Ishikawa (cell line): ENCODE data around the gene ATP2B1.

ENCODE experiments used
- CEBPB ChIP-seq: IDR thresholded peaks from 2 replicates; pipeline ENCODE4 v1.6.1; 2012
- CREB1 ChIP-seq: IDR thresholded peaks from 2 replicates; pipeline ENCODE4 v1.6.1; 2012; ENCODE audit warnings: low read depth
- EGR1 ChIP-seq: IDR thresholded peaks from 2 replicates; pipeline ENCODE4 v1.6.1; 2012
- EP300 ChIP-seq: IDR thresholded peaks from 2 replicates; pipeline ENCODE4 v1.6.1; 2012; ENCODE audit warnings: borderline replicate concordance
- FOXM1 ChIP-seq: IDR thresholded peaks from 2 replicates; pipeline ENCODE4 v1.6.1; 2012; ENCODE audit warnings: low read depth, borderline replicate concordance
- MAX ChIP-seq: IDR thresholded peaks from 2 replicates; pipeline ENCODE4 v1.6.1; 2012
- NFIC ChIP-seq: IDR thresholded peaks from 2 replicates; pipeline ENCODE4 v1.6.1; 2012
- RAD21 ChIP-seq: IDR thresholded peaks from 2 replicates; pipeline ENCODE4 v1.6.1; 2012; ENCODE audit warnings: low read depth
- TAF1 ChIP-seq: IDR thresholded peaks from 2 replicates; pipeline ENCODE4 v1.6.1; 2012; ENCODE audit warnings: low read depth, mild to moderate bottlenecking
- TCF12 ChIP-seq: IDR thresholded peaks from 2 replicates; pipeline ENCODE4 v1.6.1; 2012; ENCODE audit warnings: low read depth
- TEAD4 ChIP-seq: IDR thresholded peaks from 2 replicates; pipeline ENCODE4 v1.6.1; 2012
- YY1 ChIP-seq: IDR thresholded peaks from 2 replicates; pipeline ENCODE4 v1.6.1; 2012; ENCODE audit warnings: low read depth
- ZBTB7A ChIP-seq: IDR thresholded peaks from 2 replicates; pipeline ENCODE4 v1.6.1; 2012; ENCODE audit warnings: low read depth
- TF ChIP-seq, protein P1 (sequence below): IDR thresholded peaks from 2 replicates; pipeline ENCODE4 v1.6.1; 2012; ENCODE audit warnings: low read depth, mild to moderate bottlenecking
- TF ChIP-seq, protein P2 (sequence below): IDR thresholded peaks from 2 replicates; pipeline ENCODE4 v1.6.1; 2012

The ATP2B1 gene

GRCh38 chr12:89674326-89674942 is 34.2 kb downstream of the ATP2B1 start:
- TF ChIP-seq NFIC: peak; percentile 33
- TF ChIP-seq, protein P1, sequence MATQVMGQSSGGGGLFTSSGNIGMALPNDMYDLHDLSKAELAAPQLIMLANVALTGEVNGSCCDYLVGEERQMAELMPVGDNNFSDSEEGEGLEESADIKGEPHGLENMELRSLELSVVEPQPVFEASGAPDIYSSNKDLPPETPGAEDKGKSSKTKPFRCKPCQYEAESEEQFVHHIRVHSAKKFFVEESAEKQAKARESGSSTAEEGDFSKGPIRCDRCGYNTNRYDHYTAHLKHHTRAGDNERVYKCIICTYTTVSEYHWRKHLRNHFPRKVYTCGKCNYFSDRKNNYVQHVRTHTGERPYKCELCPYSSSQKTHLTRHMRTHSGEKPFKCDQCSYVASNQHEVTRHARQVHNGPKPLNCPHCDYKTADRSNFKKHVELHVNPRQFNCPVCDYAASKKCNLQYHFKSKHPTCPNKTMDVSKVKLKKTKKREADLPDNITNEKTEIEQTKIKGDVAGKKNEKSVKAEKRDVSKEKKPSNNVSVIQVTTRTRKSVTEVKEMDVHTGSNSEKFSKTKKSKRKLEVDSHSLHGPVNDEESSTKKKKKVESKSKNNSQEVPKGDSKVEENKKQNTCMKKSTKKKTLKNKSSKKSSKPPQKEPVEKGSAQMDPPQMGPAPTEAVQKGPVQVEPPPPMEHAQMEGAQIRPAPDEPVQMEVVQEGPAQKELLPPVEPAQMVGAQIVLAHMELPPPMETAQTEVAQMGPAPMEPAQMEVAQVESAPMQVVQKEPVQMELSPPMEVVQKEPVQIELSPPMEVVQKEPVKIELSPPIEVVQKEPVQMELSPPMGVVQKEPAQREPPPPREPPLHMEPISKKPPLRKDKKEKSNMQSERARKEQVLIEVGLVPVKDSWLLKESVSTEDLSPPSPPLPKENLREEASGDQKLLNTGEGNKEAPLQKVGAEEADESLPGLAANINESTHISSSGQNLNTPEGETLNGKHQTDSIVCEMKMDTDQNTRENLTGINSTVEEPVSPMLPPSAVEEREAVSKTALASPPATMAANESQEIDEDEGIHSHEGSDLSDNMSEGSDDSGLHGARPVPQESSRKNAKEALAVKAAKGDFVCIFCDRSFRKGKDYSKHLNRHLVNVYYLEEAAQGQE: no peak

DNA sequence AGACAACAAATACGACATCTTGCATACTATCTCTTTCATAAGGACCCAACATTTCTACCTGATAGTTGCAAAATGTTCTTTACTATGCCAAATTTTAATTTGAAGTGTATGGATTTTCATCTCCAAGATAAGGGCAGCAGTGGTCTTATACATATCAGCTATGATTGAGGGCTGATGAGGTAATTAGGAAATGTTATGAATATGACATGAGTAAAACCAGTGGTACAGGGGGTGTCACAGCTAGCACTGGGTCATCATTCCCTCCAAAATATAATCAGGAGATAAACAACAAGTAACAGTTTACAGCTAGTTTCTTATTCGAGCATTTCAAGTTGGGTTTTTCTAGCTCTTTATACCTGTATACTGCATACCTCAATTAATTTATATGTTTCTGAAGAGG is 35.0 kb downstream of the ATP2B1 start:
- TF ChIP-seq, protein P2, sequence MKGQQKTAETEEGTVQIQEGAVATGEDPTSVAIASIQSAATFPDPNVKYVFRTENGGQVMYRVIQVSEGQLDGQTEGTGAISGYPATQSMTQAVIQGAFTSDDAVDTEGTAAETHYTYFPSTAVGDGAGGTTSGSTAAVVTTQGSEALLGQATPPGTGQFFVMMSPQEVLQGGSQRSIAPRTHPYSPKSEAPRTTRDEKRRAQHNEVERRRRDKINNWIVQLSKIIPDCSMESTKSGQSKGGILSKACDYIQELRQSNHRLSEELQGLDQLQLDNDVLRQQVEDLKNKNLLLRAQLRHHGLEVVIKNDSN: no peak
- no peak for TF ChIP-seq ZBTB7A
- no peak for TF ChIP-seq TAF1
- no peak for TF ChIP-seq TCF12
- no peak for TF ChIP-seq CEBPB
- TF ChIP-seq RAD21: no peak
- no peak for TF ChIP-seq TEAD4
- no peak for TF ChIP-seq FOXM1
- TF ChIP-seq, protein P1: no peak
- no peak for TF ChIP-seq YY1

- TF ChIP-seq FOXM1: no peak
- TF ChIP-seq ZBTB7A: no peak
- no peak for TF ChIP-seq TEAD4
- no peak for TF ChIP-seq CEBPB
- TF ChIP-seq EGR1: no peak
- TF ChIP-seq, protein P2: no peak
- TF ChIP-seq YY1: no peak
- TF ChIP-seq, protein P1: no peak
- TF ChIP-seq CREB1: no peak
- no peak for TF ChIP-seq TAF1
- no peak for TF ChIP-seq EP300
- TF ChIP-seq TCF12: no peak
Observed at GRCh38 chr12:89672589-89672979, 36.1 kb downstream of the ATP2B1 start.

DNA sequence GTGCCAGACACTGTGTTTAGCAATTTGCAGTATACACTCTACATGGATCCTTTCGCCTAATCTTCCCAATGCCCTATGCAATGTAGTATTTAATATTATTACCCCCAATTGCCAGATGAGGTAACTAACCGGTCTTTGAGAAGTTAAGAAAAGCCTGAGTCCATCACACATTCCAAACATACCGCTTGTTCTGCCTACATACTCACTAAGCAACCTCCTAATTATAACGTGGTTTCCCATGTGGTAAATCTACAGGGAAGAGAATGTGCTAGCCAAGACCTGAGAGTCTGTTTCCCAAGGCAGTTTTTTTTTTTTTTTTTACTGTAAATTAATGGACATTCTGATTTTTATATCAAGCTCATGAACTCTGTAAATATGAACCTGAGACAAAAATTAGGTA is 37.2 kb downstream of the ATP2B1 start:
- TF ChIP-seq EGR1: no peak
- TF ChIP-seq MAX: no peak
- TF ChIP-seq FOXM1: no peak
- peak; percentile 59 for TF ChIP-seq TEAD4
- TF ChIP-seq YY1: no peak
- TF ChIP-seq EP300: no peak

GRCh38 chr12:89669197-89669596 is 39.4 kb downstream of the ATP2B1 start:
- no peak for TF ChIP-seq CREB1
- no peak for TF ChIP-seq EP300
- TF ChIP-seq MAX: no peak
- TF ChIP-seq, protein P1: no peak
- no peak for TF ChIP-seq RAD21
- TF ChIP-seq FOXM1: no peak
- TF ChIP-seq EGR1: no peak
- TF ChIP-seq NFIC: no peak
- TF ChIP-seq, protein P2: no peak
- no peak for TF ChIP-seq TEAD4
- TF ChIP-seq TAF1: no peak
- no peak for TF ChIP-seq ZBTB7A
- no peak for TF ChIP-seq YY1
- TF ChIP-seq CEBPB: no peak
- no peak for TF ChIP-seq TCF12
